Stimulated activated naive B cell treated with anti-CD40 and anti-IgM and Interleukin-4, amounts not matched to agents 10 μg/mL and 1 μg/mL and 100 μg/mL, for 72 hours (primary cell): ENCODE results near the gene MYADML2.
A peak's percentile ranks its signal among the peaks of the same experiment; 100 is the strongest.
"Not testable (repeated sequence)": the region's sequence is repeated elsewhere in the genome, so short reads cannot be mapped to it uniquely, and the experiment has no call there.

Experiments used
- ATAC-seq, 2 donors: fragments of 150-1000 bp; cut with Tn5 transposase; replicated peaks; 2 replicates each; pipeline ENCODE4 v1.10.0; 2021; ENCODE audit warnings: moderate library complexity in 1 of 2
- DNase-seq: peaks from one replicate; pipeline ENCODE4 v3.0.0; 2021
- H3K27ac Mint-ChIP-seq: one replicate; pipeline ENCODE4 v1.8.0; 2022; ENCODE audit warnings: mild to moderate bottlenecking, mixed read lengths
- H3K27me3 Mint-ChIP-seq, 2 donors: one replicate each; pipeline ENCODE4 v1.8.0; 2022; ENCODE audit warnings: mixed read lengths in 2 of 2
- H3K36me3 Mint-ChIP-seq, 2 donors: one replicate each; pipeline ENCODE4 v1.8.0; 2022; ENCODE audit warnings: mixed read lengths in 2 of 2, mild to moderate bottlenecking in 1 of 2
- H3K4me1 Mint-ChIP-seq, 2 donors: one replicate each; pipeline ENCODE4 v1.8.0; 2022; ENCODE audit warnings: mixed read lengths in 2 of 2, mild to moderate bottlenecking in 1 of 2
- H3K4me3 Mint-ChIP-seq, 2 donors: one replicate each; pipeline ENCODE4 v1.8.0; 2022; ENCODE audit warnings: mild to moderate bottlenecking in 2 of 2, mixed read lengths in 2 of 2, moderate library complexity in 1 of 2
- H3K9me3 Mint-ChIP-seq, 2 donors: one replicate each; pipeline ENCODE4 v1.8.0; 2022; ENCODE audit warnings: mixed read lengths in 2 of 2, mild to moderate bottlenecking in 1 of 2

The MYADML2 gene

DNA sequence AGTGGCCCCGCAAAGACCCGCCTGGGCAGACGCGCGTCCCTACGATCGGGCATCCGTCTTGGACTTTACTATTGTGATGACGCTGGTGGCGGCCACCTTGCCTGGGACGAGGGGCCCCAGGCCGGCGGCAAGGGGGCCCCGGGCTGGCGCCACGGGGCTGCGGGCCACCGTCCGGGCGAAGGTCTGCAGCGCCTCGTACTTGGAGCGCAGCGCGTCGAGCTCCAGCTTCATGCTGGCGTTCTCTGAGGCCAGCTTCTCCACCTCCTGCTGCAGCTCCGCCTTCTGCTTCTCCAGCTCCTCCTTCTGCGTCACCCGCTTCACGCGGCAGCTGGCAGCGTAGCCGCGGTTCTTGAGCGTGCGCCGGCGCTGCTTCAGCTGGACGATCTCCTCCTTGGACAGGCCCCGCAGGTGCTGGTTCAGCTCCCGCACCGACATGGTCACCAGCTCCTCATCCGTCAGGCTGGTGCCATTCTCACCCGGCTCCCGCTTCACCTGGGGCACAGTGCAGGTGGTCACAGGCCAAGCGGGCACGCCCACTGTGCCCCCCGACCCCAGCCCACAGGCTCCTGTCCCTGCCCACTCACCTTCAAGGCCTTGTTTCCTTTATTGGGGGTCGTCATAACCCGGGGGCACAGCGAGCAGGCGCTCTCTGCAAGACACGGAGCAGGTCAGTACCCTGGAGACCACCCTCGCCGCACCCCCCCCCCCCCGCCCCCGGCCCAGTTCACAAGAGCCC lies 24.3 kb downstream of the MYADML2 start:
- Mint-ChIP-seq H3K4me1 (peaks cover 45 to 82% of the 10 kb centered on the region in 2 donors), H3K36me3 (peaks cover 32 to 47% of the 10 kb centered on the region in 2 donors), H3K27me3 (no peaks in the 10 kb centered on the region), H3K4me3 (peak overlapping the region; percentile 77 to 78), H3K9me3 (no peaks in the 10 kb centered on the region), H3K27ac (peak overlapping the region; percentile 47)
- no peak for ATAC-seq
- DNase-seq, result no peak

- no peak for ATAC-seq
- no peak for DNase-seq
- no peak overlapping the region for H3K27ac Mint-ChIP-seq
- peaks cover 32 to 51% of the 10 kb centered on the region in 2 donors for H3K36me3 Mint-ChIP-seq
- H3K4me1 Mint-ChIP-seq, result peaks cover 48 to 85% of the 10 kb centered on the region in 2 donors
- peak overlapping the region in 1 of 2 donors; percentile 53 for H3K4me3 Mint-ChIP-seq
- H3K9me3 Mint-ChIP-seq, result no peaks in the 10 kb centered on the region
- no peaks in the 10 kb centered on the region for H3K27me3 Mint-ChIP-seq
Observed at GRCh38 chr17:81921996-81922565, 25.0 kb downstream of the MYADML2 start.

- Mint-ChIP-seq H3K27me3 (no peaks in the 10 kb centered on the region), H3K4me3 (no peak overlapping the region), H3K27ac (no peak overlapping the region), H3K9me3 (no peaks in the 10 kb centered on the region), H3K36me3 (peaks cover 35 to 53% of the 10 kb centered on the region in 2 donors), H3K4me1 (peaks cover 51 to 88% of the 10 kb centered on the region in 2 donors)
- DNase-seq, result no peak
- no peak for ATAC-seq
Observed at GRCh38 chr17:81921537-81921862, 25.5 kb downstream of the MYADML2 start.

DNA sequence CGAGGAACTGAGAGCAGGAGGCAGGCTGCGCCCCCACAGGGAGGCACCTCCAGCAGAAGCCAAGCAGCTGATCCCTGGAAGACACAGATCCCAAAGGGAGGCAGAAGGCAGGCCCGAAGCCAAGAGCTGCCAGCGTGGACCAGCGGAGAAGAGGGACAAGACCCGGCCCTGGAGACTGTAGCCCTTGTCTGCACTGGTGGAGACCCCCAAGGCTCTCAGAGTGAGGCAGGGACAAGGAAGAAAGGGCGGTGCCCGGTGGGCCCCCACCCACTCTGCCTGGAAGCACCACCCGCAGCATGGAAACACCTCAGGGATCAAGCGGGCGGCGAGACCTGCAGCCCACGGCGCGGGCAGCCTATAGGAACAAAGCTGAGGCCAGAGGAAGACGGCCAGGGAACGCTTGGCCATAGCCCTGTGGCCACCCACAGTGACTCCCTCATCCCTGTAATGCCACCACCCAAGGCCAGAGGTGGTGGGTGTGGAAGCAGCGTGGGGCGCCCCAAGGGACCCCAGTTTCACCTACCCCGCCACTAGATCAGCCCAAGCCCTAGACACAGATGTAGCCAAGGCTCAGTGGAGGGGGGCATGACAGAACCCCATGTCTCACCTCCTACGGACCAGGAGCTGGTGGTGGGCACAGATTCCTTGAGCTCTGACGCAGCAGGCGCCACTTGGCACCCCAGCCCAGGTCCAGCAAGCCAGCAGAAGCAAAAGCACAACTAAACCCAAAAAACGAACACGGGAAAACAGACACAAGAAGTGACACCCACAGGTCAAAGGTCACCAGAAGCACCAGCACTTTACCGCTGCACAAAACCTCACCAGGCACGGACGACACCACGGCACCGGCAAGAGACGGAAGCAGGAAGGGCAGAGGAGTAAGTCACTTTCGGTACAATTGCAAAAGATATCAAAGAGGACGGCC lies 26.2 kb downstream of the MYADML2 start:
- ATAC-seq, result no peak
- Mint-ChIP-seq H3K4me3 (no peak overlapping the region), H3K4me1 (peaks cover 46 to 83% of the 10 kb centered on the region in 2 donors)

GRCh38 chr17:81918832-81919545 lies 28.0 kb downstream of the MYADML2 start:
- peaks cover 44 to 66% of the 10 kb centered on the region in 2 donors for H3K4me1 Mint-ChIP-seq
- peak overlapping the region; percentile 90 for H3K27ac Mint-ChIP-seq
- H3K4me3 Mint-ChIP-seq, result no peak overlapping the region
- ATAC-seq (no peak), DNase-seq (no peak)
- peaks cover 40 to 59% of the 10 kb centered on the region in 2 donors for H3K36me3 Mint-ChIP-seq
- no peaks in the 10 kb centered on the region for H3K9me3 Mint-ChIP-seq
- no peaks in the 10 kb centered on the region for H3K27me3 Mint-ChIP-seq

More for the DNA sequence above, 26.2 kb downstream of the MYADML2 start:
- Mint-ChIP-seq H3K9me3 (no peaks in the 10 kb centered on the region), H3K36me3 (peaks cover 32 to 50% of the 10 kb centered on the region in 2 donors), H3K27ac (no peak overlapping the region), H3K27me3 (no peaks in the 10 kb centered on the region)
- no peak for DNase-seq

- Mint-ChIP-seq H3K4me3 (peak overlapping the region; percentile 88 to 96), H3K36me3 (peaks cover 41 to 62% of the 10 kb centered on the region in 2 donors)
Observed at GRCh38 chr17:81918333-81918669, 28.7 kb downstream of the MYADML2 start.

DNA sequence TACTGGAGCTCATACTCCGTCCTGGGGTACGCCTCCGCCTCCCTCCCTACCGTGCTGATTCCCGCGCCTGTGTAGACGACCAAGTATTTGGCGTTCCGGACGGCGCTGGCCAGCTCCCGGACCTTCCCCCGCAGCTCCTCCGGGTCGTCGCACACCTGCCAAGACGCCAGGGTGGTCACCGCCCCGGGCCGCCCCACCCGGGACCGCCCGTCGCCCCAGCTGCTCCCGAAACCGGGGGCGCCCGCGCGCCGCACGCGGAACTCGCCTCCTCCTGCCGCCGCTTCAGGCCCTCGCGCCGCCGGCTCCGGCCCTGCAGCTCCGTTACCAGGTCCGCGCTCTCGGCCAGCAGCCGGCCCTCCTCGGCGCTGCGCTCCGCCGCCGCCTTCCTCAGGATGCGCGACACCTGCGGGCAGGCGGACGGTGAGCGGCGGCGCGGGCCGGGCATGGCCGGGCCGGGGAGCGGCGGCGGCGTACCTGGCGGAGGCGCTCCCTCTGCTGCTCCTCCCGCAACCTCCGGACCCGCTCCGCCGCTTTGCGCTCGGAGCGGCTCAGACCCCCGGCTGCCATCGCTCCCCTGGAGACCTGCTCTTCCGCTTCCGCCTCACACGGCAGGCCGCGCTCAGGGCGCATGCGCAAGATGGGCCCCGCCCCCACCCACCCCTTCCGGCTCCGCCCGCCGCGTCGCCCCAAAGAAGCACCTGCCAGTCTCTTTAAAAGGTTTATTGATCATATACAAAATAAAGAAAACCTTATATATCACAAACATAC lies 29.3 kb downstream of the MYADML2 start, which contains the start of gene SIRT7:
Gene SIRT7 (minus strand): TSS at position 612 of the 768 bp plus-strand sequence. CDS start 45 bp downstream, at position 567.
- Mint-ChIP-seq H3K9me3 (no peaks in the 10 kb centered on the region), H3K27ac (peak within 1 kb of the TSS; percentile 96), H3K27me3 (no peaks in the 10 kb centered on the region), H3K4me1 (peaks cover 39 to 61% of the 10 kb centered on the region in 2 donors), H3K4me3 (peak within 1 kb of the TSS; percentile 88 to 96), H3K36me3 (peaks cover 44 to 65% of the 10 kb centered on the region in 2 donors)
- ATAC-seq (peak; percentile 88 to 92), DNase-seq (peak; percentile 56)

More at GRCh38 chr17:81918333-81918669, 28.7 kb downstream of the MYADML2 start:
- not testable (repeated sequence) for H3K9me3 Mint-ChIP-seq, H3K27me3 Mint-ChIP-seq, DNase-seq
- peak; percentile 29 to 38 for ATAC-seq
- H3K27ac Mint-ChIP-seq, result peak overlapping the region; percentile 96
- H3K4me1 Mint-ChIP-seq, result peaks cover 43 to 61% of the 10 kb centered on the region in 2 donors

DNA sequence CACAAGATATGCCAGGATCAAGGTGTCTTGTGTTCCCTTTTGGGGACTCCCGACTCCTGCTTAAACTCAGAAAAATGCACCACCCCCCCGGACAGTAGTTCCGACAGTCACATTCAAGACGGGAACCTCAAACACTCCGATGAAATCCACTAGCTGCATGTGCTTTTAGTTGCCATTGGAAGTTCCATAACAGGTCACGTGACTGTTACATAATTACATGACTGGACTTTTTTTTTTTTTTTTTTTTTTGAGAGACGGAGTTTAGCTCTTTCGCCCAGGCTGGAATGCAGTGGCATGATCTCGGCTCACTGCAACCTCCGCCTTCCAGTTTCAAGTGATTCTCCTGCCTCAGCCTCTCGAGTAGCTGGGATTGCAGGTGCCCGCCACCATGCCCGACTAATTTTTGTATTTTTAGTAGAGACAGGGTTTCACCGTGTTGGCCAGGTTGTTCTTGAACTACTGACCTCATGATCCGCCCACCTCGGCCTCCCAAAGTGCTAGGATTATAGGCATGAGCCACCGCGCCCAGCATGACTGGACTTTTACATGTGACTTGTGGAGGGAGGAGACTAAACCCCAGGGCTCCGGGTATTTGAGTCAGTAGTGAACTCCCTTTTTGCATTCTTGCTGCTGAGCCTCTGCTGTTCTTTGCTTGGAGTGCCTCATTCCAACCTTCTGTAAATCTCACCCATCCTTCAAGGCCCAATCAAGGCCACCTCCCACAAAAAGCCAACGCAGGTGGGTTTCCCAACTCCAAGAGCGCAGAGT lies 30.6 kb downstream of the MYADML2 start:
- ATAC-seq, result no peak
- Mint-ChIP-seq H3K4me1 (peaks cover 38 to 58% of the 10 kb centered on the region in 2 donors), H3K27ac (no peak overlapping the region), H3K9me3 (no peaks in the 10 kb centered on the region), H3K27me3 (no peaks in the 10 kb centered on the region), H3K36me3 (peaks cover 46 to 67% of the 10 kb centered on the region in 2 donors), H3K4me3 (peak overlapping the region; percentile 88 to 96)
- DNase-seq, result no peak

DNA sequence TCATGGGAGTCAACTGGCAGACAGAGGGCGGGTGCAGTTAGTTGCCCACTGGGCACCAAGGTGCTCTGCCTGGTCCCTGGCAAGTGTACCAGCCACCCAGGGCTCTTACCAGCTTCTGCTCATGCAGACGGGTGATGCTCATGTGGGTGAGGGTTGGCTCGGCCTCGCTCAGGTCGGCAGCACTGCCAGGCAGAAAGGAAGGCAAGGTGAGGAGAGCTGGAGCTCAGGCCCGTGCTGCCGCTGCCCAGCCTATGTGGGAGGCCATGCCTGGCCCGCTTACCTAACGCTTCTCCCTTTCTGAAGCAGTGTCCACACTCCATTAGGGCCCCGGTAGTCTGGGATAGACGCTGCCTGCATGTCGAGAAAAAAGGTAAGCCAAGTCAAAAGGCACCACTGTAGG lies 31.7 kb downstream of the MYADML2 start:
- DNase-seq (no peak), ATAC-seq (no peak)
- Mint-ChIP-seq H3K27ac (no peak overlapping the region), H3K27me3 (no peaks in the 10 kb centered on the region), H3K4me3 (no peak overlapping the region), H3K4me1 (peaks cover 36 to 52% of the 10 kb centered on the region in 2 donors), H3K9me3 (no peaks in the 10 kb centered on the region), H3K36me3 (peaks cover 42 to 61% of the 10 kb centered on the region in 2 donors)

GRCh38 chr17:81914103-81914850 lies 32.8 kb downstream of the MYADML2 start:
- Mint-ChIP-seq H3K9me3 (no peaks in the 10 kb centered on the region), H3K36me3 (peaks cover 39 to 54% of the 10 kb centered on the region in 2 donors), H3K27me3 (no peaks in the 10 kb centered on the region), H3K27ac (no peak overlapping the region), H3K4me1 (peaks cover 38 to 53% of the 10 kb centered on the region in 2 donors), H3K4me3 (no peak overlapping the region)
- ATAC-seq (no peak), DNase-seq (no peak)

DNA sequence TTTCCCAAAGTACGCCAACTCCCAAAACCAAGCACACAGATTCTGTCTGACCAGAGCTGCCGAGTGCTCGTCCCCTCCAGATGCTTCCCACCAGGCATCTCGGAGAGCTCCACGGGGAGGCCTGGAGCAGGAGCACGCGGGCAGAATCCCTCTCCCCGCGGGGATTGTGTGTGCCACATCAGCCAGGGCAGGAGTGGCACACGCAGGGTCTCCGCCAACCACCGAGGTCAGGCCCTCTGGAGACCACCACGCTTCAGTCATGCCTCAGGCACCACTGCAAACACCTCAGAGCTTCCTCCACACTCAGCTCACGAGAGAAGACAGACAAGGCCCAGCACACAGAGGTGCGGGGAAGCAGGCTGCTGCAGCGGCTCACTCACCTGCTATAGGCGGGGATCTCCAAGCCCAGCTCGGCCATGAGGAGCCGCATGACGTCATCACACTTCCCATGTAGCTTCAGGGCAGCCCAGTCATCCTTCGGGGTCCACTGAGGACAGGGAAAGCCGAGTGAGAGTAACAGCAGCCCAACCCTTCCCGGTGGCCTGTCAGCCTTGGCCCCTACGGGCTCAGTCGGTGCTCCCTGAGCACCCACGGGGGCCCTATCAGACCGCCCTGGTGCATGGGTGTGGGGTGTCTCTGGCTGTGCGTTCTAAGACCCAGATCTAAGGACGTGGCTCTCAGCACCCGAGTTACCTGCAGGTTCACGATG lies 33.5 kb downstream of the MYADML2 start:
- DNase-seq (no peak), ATAC-seq (no peak)
- Mint-ChIP-seq H3K4me1 (peaks cover 33 to 48% of the 10 kb centered on the region in 2 donors), H3K36me3 (peaks cover 35 to 48% of the 10 kb centered on the region in 2 donors), H3K27ac (no peak overlapping the region), H3K4me3 (peak overlapping the region in 1 of 2 donors; percentile 16), H3K27me3 (no peaks in the 10 kb centered on the region), H3K9me3 (no peaks in the 10 kb centered on the region)
